H7 (cell line): Measurements from ENCODE around the gene SAMD4A. TPM values are rescaled to one million over a fixed set of nuclear protein-coding genes. Genes with fewer than 3 reads are reported as not detected.

ENCODE experiments used
- DNase-seq: peaks from one replicate; pipeline ENCODE4 v3.0.0; 2012
- H3K27me3 ChIP-seq: 2 replicates; pipeline ENCODE4 v1.6.0; 2011; ENCODE audit warnings: mild to moderate bottlenecking, low read length; ENCODE audit not compliant: control insufficient read depth, insufficient read depth
- H3K36me3 ChIP-seq: replicated peaks from 2 replicates; pipeline ENCODE4 v1.5.1; 2011; ENCODE audit warnings: low read length; ENCODE audit not compliant: control insufficient read depth, insufficient read depth
- H3K4me3 ChIP-seq: 2 replicates; pipeline ENCODE4 v1.5.1; 2011; ENCODE audit warnings: low read depth, mild to moderate bottlenecking, control low read depth, low read length, moderate library complexity; ENCODE audit not compliant: insufficient read depth
- total RNA-seq: library from RNA; depleted of rRNA; stranded (reverse); fragments of >200 nt; shearing (Covaris generic); gene quantifications from 2 replicates; pipeline ENCODE4 v1.2.3, GENCODE V29; 2014

The SAMD4A gene
- total RNA-seq, 1 experiment from 2014 or later, result 8.5 TPM

- no peaks in the 10 kb centered on the region for H3K36me3 ChIP-seq
- DNase-seq, result no peak
- no peak overlapping the region for H3K4me3 ChIP-seq
- no peaks in the 10 kb centered on the region for H3K27me3 ChIP-seq
Observed at GRCh38 chr14:54597795-54598443, 31.0 kb downstream of the SAMD4A start.

GRCh38 chr14:54599966-54600716 is 33.2 kb downstream of the SAMD4A start:
- Histone ChIP-seq H3K4me3 (no peak overlapping the region), H3K27me3 (no peaks in the 10 kb centered on the region), H3K36me3 (no peaks in the 10 kb centered on the region)
- no peak for DNase-seq

GRCh38 chr14:54600717-54601109 is 33.8 kb downstream of the SAMD4A start:
- Histone ChIP-seq H3K27me3 (no peaks in the 10 kb centered on the region), H3K4me3 (no peak overlapping the region), H3K36me3 (no peaks in the 10 kb centered on the region)
- DNase-seq, result no peak

GRCh38 chr14:54603362-54603761 is 36.4 kb downstream of the SAMD4A start:
- Histone ChIP-seq H3K4me3 (no peak overlapping the region), H3K36me3 (no peaks in the 10 kb centered on the region), H3K27me3 (no peaks in the 10 kb centered on the region)
- no peak for DNase-seq

GRCh38 chr14:54606178-54606577 is 39.2 kb downstream of the SAMD4A start:
- H3K27me3 ChIP-seq, result no peaks in the 10 kb centered on the region
- H3K4me3 ChIP-seq, result no peak overlapping the region
- DNase-seq, result peak; percentile 44
- no peaks in the 10 kb centered on the region for H3K36me3 ChIP-seq

- Histone ChIP-seq H3K4me3 (no peak overlapping the region), H3K36me3 (no peaks in the 10 kb centered on the region), H3K27me3 (no peaks in the 10 kb centered on the region)
- no peak for DNase-seq
Observed at GRCh38 chr14:54606631-54607133, 39.8 kb downstream of the SAMD4A start.

GRCh38 chr14:54609576-54609975 is 42.6 kb downstream of the SAMD4A start:
- no peak overlapping the region for H3K4me3 ChIP-seq
- no peaks in the 10 kb centered on the region for H3K27me3 ChIP-seq
- DNase-seq, result no peak
- no peaks in the 10 kb centered on the region for H3K36me3 ChIP-seq

- H3K27me3 ChIP-seq, result no peaks in the 10 kb centered on the region
- no peak overlapping the region for H3K4me3 ChIP-seq
- H3K36me3 ChIP-seq, result no peaks in the 10 kb centered on the region
- DNase-seq, result no peak
Observed at GRCh38 chr14:54610051-54610977, 43.4 kb downstream of the SAMD4A start.

GRCh38 chr14:54614296-54614695 is 47.4 kb downstream of the SAMD4A start:
- no peak overlapping the region for H3K4me3 ChIP-seq
- H3K27me3 ChIP-seq, result no peaks in the 10 kb centered on the region
- no peaks in the 10 kb centered on the region for H3K36me3 ChIP-seq
- no peak for DNase-seq

- Histone ChIP-seq H3K27me3 (no peaks in the 10 kb centered on the region), H3K4me3 (no peak overlapping the region), H3K36me3 (no peaks in the 10 kb centered on the region)
- no peak for DNase-seq
Observed at GRCh38 chr14:54617467-54617866, 50.5 kb downstream of the SAMD4A start.

GRCh38 chr14:54621686-54622085 is 54.8 kb downstream of the SAMD4A start:
- Histone ChIP-seq H3K4me3 (no peak overlapping the region), H3K27me3 (no peaks in the 10 kb centered on the region), H3K36me3 (no peaks in the 10 kb centered on the region)
- DNase-seq, result no peak

- no peak for DNase-seq
- Histone ChIP-seq H3K27me3 (no peaks in the 10 kb centered on the region), H3K4me3 (no peak overlapping the region), H3K36me3 (no peaks in the 10 kb centered on the region)
Observed at GRCh38 chr14:54622192-54622958, 55.4 kb downstream of the SAMD4A start.

- no peak for DNase-seq
- Histone ChIP-seq H3K36me3 (no peaks in the 10 kb centered on the region), H3K4me3 (no peak overlapping the region)
Observed at GRCh38 chr14:54623279-54624004, 56.5 kb downstream of the SAMD4A start.

More at GRCh38 chr14:54623279-54624004, 56.5 kb downstream of the SAMD4A start:
- H3K27me3 ChIP-seq, result no peaks in the 10 kb centered on the region
